NCI-H2227 (cell line): ENCODE data around the gene GLA.

ENCODE experiments used
- DNase-seq: peaks from one replicate; lab custom pipeline; 2025; ENCODE audit not compliant: unreplicated experiment; lab: John Stamatoyannopoulos, UW

GLA gene

GRCh38 chrX:101407748-101408531 lies at the start of gene GLA, which contains the start of gene HNRNPH2:
Gene GLA, minus strand, starts transcription at chrX:101407925. Its CDS starts 22 bp downstream, at chrX:101407903.
Gene HNRNPH2, plus strand, starts transcription at chrX:101408222. Its CDS starts 3,767 bp downstream, at chrX:101411989.
- DNase-seq, result peak; percentile 100

DNA sequence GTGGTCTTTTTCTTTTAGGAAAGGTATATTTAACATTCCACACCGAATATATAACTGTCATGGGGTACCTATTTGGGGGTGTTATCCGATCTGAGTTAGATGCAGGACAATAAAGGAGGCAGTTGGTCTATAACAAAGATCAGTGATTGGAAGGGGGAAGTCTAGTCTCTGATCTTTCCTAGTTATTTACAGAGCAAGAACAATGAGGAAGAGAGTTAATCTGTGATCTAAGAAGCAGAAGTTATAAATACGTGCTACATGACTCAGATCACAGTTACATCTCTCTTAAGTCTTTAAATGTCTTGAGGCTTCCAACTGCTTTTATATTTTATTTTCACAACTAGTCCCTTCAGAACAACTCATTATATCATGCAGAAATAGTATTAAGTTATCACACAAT lies 44.3 kb upstream of the GLA start:
- DNase-seq, result no peak

- DNase-seq, result no peak
Observed at GRCh38 chrX:101450961-101451360, 43.2 kb upstream of the GLA start.

DNA sequence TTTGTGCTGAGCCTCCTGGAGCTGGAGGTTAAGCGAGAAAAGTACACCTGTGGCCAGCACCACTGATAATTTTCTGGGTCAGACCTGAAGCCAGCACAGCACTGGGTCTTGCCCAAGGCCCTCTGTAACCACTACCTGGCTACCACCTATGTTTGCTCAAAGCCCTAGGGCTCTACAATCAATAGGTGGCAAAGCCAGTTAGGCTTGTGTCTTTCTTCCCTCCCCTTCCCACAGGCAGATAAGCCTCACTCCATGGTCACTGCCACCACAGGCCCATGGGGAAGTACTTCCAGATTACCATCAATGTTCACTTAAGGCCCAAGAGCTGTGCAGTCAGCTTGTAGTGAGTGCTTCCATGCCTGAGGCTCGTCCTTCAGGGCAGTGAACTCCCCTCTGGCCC lies 42.4 kb upstream of the GLA start:
- no peak for DNase-seq

DNA sequence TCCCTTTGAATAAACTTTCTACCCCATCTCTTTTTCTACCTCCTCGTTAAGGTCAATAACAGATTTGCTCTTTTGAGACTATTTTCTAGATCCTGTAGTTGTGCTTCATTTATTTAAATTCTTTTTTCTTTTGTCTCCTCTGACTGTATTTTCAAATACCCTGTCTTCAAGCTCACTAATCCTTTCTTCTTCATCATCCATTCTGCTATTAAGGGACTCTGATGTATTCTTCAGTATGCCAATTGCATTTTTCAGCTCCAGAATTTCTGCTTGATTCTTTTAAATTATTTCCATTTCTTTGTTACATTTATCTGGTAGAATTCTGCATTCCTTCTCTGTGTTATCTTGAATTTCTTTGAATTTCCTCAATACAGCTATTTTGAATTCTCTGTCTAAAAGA lies 41.6 kb upstream of the GLA start:
- DNase-seq, result no peak

- DNase-seq, result no peak
Observed at GRCh38 chrX:101442085-101442484, 34.4 kb upstream of the GLA start.

DNA sequence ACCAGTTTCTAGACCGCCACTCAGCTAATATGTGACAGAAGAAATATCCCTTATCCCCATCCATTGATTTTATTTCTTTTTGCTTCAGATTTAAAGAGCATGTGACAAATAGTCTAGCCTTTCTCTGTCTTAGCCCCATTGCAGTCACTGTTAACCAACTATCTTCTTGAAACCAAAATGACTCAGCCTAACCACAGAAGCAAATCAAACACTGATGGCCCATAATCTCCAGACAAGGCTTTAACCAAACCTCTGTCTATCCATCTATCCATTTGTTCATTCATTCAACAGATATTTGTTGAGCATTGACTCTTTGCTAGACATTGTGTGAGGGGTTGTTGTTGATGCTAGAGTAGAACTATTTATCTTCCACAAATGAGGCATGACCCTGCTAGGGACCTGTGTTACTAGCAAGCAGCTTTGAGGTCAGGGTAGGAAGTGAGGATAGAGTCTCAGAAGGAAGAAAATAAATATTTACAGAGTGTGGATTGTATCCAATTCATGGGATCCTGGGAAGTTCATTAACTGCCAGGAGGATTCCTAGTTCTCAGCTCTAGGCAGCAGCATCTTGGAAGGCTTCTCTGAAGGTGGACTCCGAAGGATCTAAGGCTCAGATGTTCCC lies 22.8 kb upstream of the GLA start:
- no peak for DNase-seq

DNA sequence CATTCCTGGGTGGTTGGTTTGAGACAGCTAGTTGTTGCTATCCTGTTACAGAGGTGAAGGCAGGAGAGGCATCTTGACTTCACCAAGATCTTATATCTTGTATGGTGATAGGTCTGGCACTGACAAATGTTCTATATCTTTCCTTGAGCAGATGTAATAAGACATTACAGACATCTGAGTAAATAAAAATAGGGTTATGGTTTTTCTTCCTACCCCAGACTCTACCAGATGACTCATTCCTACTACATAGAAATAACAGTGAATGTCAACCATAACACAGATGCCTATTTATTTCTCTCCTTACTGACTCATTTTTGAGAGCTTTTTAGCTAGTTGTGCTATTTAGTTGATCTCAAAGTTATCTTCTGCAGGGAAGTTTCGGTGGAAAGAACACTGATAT lies 22.2 kb upstream of the GLA start:
- no peak for DNase-seq

- DNase-seq, result no peak
Observed at GRCh38 chrX:101427954-101428353, 20.2 kb upstream of the GLA start.

DNA sequence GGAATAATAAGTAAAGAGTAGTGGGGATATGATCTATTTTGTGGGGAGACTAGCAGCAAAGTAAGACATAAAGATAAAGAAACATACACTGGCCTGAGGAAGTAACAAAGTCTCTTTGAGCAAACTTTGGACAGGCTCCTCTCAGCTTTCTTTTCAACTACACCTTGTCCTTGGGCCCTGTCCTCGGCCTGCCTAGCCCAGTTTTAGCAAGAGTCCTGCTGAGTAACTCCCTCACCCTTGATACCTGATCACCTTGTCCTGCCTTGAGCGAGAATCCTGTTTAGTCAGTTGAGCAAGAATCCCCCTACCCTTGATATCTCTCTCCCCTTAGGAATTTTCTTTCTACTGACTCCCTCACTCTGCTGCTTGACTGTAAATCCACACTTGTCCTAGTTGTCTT lies 11.8 kb upstream of the GLA start:
- no peak for DNase-seq

- peak; percentile 81 for DNase-seq
Observed at GRCh38 chrX:101417981-101418841, 10.5 kb upstream of the GLA start.

GRCh38 chrX:101417190-101417589 lies 9.5 kb upstream of the GLA start:
- DNase-seq, result no peak

- no peak for DNase-seq
Observed at GRCh38 chrX:101416691-101417090, 9.0 kb upstream of the GLA start.

- DNase-seq, result peak; percentile 81
Observed at GRCh38 chrX:101415180-101416145, 7.7 kb upstream of the GLA start.

DNA sequence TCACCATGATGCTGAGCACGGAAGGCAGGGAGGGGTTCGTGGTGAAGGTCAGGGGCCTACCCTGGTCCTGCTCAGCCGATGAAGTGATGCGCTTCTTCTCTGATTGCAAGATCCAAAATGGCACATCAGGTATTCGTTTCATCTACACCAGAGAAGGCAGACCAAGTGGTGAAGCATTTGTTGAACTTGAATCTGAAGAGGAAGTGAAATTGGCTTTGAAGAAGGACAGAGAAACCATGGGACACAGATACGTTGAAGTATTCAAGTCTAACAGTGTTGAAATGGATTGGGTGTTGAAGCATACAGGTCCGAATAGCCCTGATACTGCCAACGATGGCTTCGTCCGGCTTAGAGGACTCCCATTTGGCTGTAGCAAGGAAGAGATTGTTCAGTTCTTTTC lies 4.3 kb upstream of the GLA start:
- no peak for DNase-seq

DNA sequence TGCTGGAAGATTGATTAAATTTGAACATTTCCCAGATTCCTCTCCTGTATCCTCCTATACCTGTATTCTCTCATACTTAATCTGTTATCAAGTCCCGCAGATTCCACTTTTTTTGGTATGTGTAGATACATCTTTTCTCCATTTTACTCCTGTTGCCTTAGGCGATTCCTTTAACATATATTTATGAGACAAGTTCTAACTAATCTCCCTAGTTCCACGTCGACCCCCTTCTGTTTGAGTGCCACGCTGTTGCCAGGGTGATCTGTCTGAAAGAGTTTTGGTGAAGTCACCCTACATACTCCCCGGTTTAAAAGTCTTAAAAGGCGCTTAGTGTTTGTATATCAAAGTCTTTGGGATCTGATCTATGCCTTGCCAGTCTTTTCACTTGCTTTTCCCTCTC lies 2.7 kb upstream of the GLA start:
- no peak for DNase-seq

DNA sequence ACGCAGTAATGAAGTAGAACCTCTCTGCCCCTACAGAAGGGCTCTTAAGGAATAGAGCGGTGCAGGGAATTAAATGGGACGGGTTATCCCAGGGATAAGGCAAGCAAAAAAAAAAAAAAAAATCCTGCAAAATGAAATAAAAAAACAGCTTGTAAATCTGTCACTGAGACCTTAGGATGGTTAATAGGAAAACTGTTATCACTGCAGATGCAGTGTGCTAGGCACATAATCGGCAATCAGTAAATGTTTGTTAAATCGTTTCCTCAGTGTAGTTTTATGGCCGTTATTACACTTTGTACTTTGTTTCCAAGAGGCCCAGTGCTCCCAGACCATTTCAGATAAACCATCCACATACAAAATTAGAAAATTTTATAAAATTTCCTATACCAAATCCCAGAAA lies 1.3 kb upstream of the GLA start:
- DNase-seq, result no peak

GRCh38 chrX:101408532-101408841 lies 762 bp upstream of the GLA start:
- no peak for DNase-seq

GRCh38 chrX:101407167-101407747 lies 468 bp downstream of the GLA start:
- DNase-seq, result no peak

GRCh38 chrX:101399825-101400224 lies 7.9 kb downstream of the GLA start:
- DNase-seq, result no peak
